MCF 10A (cell line): ENCODE data around the gene HDAC5. TPM values are rescaled to one million over a fixed set of nuclear protein-coding genes. Genes with fewer than 3 reads are reported as not detected.

Source experiments
- BruUV-seq: library from RNA; stranded (reverse); fragments of 400-500 nt; replicated peaks from 2 replicates; lab custom pipeline; 2021; lab: Mats Ljungman, UMichigan
- CTCF ChIA-PET: fragments of 300-600 bp; sonication (Branson Sonifier 250); formaldehyde crosslinking; extraction: SDS; loops from one replicate; lab custom pipeline; 2021; ENCODE audit warnings: antibody characterized with exemption, inconsistent platforms; lab: Yijun Ruan, JAX
- POLR2A ChIA-PET: fragments of 300-600, 350-650 bp; sonication (Branson Sonifier 250); formaldehyde crosslinking; extraction: SDS; loops from one replicate; lab custom pipeline; 2020; ENCODE audit warnings: antibody characterized with exemption, inconsistent platforms; lab: Yijun Ruan, JAX
- DNase-seq: peaks from one replicate; pipeline ENCODE4 v3.0.0-alpha.2; 2018; ENCODE audit not compliant: unreplicated experiment
- H3K27ac Mint-ChIP-seq: one replicate; pipeline ENCODE4 v1.8.0; 2022; ENCODE audit warnings: mild to moderate bottlenecking, low read depth, mixed read lengths; ENCODE audit not compliant: unreplicated experiment
- H3K27me3 Mint-ChIP-seq: one replicate; pipeline ENCODE4 v1.8.0; 2022; ENCODE audit warnings: mixed read lengths; ENCODE audit not compliant: insufficient read depth, unreplicated experiment
- H3K36me3 Mint-ChIP-seq: one replicate; pipeline ENCODE4 v1.8.0; 2022; ENCODE audit warnings: mild to moderate bottlenecking, moderate library complexity, mixed read lengths; ENCODE audit not compliant: insufficient read depth, unreplicated experiment
- H3K4me1 Mint-ChIP-seq: one replicate; pipeline ENCODE4 v1.8.0; 2022; ENCODE audit warnings: mixed read lengths; ENCODE audit not compliant: insufficient read depth, unreplicated experiment
- H3K4me3 Mint-ChIP-seq: one replicate; pipeline ENCODE4 v1.8.0; 2022; ENCODE audit warnings: mild to moderate bottlenecking, moderate library complexity, mixed read lengths; ENCODE audit not compliant: unreplicated experiment
- H3K9me3 Mint-ChIP-seq: one replicate; pipeline ENCODE4 v1.8.0; 2022; ENCODE audit warnings: mixed read lengths; ENCODE audit not compliant: unreplicated experiment
- intact Hi-C: fragments of 100-400 bp; cut with micrococcal nuclease; formaldehyde crosslinking; loops from 2 replicates; pipeline ENCODE4 v1.14.1; 2022
- total RNA-seq: library from RNA; stranded (reverse); gene quantifications from 2 replicates; pipeline ENCODE4 v1.2.3, GENCODE V29; 2022
- TF ChIP-seq, protein P1 (sequence below): fragments of 200-600 bp; IDR thresholded peaks from one replicate; pipeline ENCODE4 v1.8.0; 2022; ENCODE audit warnings: antibody characterized with exemption, mild to moderate bottlenecking; ENCODE audit not compliant: unreplicated experiment

The HDAC5 gene
- total RNA-seq, 1 experiment from 2014 or later: 12.1 TPM

- Mint-ChIP-seq H3K4me1 (peaks cover 6% of the 10 kb centered on the region), H3K4me3 (no peak overlapping the region), H3K27me3 (no peaks in the 10 kb centered on the region), H3K27ac (no peak overlapping the region), H3K36me3 (peaks cover 19% of the 10 kb centered on the region), H3K9me3 (no peaks in the 10 kb centered on the region)
- no peak for DNase-seq
- TF ChIP-seq, protein P1, sequence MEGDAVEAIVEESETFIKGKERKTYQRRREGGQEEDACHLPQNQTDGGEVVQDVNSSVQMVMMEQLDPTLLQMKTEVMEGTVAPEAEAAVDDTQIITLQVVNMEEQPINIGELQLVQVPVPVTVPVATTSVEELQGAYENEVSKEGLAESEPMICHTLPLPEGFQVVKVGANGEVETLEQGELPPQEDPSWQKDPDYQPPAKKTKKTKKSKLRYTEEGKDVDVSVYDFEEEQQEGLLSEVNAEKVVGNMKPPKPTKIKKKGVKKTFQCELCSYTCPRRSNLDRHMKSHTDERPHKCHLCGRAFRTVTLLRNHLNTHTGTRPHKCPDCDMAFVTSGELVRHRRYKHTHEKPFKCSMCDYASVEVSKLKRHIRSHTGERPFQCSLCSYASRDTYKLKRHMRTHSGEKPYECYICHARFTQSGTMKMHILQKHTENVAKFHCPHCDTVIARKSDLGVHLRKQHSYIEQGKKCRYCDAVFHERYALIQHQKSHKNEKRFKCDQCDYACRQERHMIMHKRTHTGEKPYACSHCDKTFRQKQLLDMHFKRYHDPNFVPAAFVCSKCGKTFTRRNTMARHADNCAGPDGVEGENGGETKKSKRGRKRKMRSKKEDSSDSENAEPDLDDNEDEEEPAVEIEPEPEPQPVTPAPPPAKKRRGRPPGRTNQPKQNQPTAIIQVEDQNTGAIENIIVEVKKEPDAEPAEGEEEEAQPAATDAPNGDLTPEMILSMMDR: no peak
- CTCF ChIA-PET: no interaction called here
- no TSS peak for BruUV-seq
- POLR2A ChIA-PET: interaction anchor here (1.0 kb wide), 1 partner anchor 27 kb away, joined by 3 read pairs; no protein-coding TSS in a partner anchor
- intact Hi-C loops: no loop called here
These were observed 4.9 kb downstream of the HDAC5 start for GRCh38 chr17:44118427-44119050.

DNA sequence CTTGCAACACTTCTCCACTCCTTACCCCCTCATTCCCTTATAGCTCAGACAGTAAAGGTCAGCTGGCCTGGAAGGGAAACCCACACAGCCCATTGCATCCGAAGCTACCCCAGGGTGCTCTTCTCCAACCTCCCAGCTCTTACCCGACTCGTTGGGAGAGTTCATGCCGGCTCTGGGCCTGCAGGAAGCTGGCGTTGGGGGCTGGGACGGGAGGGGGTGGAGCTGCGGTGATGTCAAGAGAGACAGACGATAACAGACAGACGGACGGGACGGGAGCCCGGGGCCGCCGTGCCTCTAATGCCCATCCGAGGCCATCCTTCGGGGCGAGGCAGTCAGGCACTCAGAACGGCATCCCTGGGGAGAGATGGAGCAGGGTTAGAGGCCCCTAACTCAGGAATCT, 6.1 kb downstream of the HDAC5 start:
- no peaks in the 10 kb centered on the region for H3K27me3 Mint-ChIP-seq
- POLR2A ChIA-PET: no interaction called here
- no peak for DNase-seq
- H3K9me3 Mint-ChIP-seq: no peaks in the 10 kb centered on the region
- BruUV-seq: no TSS peak
- peaks cover 6% of the 10 kb centered on the region for H3K4me1 Mint-ChIP-seq
- CTCF ChIA-PET: interaction anchor here (0.6 to 1.9 kb wide), 5 partner anchors 16 to 246 kb away, joined by 3 to 7 read pairs (median 4); partner anchors contain the start of gene FAM171A2
- H3K36me3 Mint-ChIP-seq: peaks cover 17% of the 10 kb centered on the region
- no peak overlapping the region for H3K4me3 Mint-ChIP-seq
- TF ChIP-seq, protein P1: no peak
- intact Hi-C loops: no loop called here
- H3K27ac Mint-ChIP-seq: no peak overlapping the region

DNA sequence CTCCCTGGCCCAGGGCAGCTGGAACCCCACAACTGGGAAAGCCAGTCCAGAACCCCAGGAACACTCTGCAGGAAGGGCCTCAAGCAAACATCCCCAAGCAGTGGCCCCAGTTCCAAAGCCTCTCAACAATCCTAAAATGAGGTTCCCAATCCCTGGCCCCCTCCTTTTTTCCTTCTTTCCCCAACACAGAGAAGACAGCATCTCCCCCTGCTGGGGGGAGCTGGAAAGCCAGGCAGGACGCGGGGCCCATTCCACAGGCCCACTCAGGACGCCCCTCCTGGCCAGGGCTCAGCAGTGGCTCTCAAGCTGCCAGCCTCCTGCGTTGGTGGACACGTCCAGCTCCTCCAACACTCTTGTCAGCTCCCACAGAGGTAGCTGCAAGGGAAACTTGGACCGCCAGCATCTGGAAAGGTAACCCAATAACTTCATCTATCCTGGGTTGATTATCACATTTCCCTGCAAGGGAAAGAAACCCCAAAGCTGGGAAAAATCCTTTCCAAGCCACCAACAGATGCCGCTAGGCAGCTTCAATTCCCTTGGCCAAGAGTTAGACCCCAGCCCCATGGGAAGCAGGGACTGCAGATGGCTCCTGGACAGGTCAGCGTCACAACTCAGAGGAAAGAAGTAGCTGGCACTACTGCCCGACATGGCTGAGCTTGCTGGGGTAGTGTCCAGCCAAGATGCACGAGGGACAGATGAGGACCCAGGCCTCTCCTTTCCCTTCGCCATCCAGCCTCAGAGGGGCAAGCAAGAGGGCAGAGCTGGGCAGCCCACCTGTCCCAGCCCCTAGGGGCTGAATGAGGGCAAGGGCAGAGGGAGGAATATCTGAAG, 7.6 kb downstream of the HDAC5 start:
- Mint-ChIP-seq H3K4me1 (peaks cover 6% of the 10 kb centered on the region), H3K4me3 (no peak overlapping the region), H3K27me3 (no peaks in the 10 kb centered on the region), H3K9me3 (no peaks in the 10 kb centered on the region), H3K27ac (no peak overlapping the region), H3K36me3 (peaks cover 13% of the 10 kb centered on the region)
- no peak for DNase-seq
- CTCF ChIA-PET: interaction anchor here (0.5 to 1.9 kb wide), 17 partner anchors 11 to 237 kb away, joined by 3 to 7 read pairs (median 4); partner anchors contain the start of gene TMUB2
- POLR2A ChIA-PET: interaction anchor here (0.7 to 1.6 kb wide), 4 partner anchors 49 to 75 kb away, joined by 3 to 6 read pairs (median 3); partner anchors contain the start of genes LSM12 and TMUB2
- TF ChIP-seq, protein P1: peak; percentile 80
- intact Hi-C loops: loop anchor here (1.0 kb wide), 1 partner anchor 74 kb away; no protein-coding TSS in a partner anchor
- BruUV-seq: no TSS peak
